KG1 (cell line): ENCODE measurements around the gene DNER.
A peak's percentile ranks its signal among the peaks of the same experiment; 100 is the strongest.
"Not testable (repeated sequence)": the region's sequence is repeated elsewhere in the genome, so short reads cannot be mapped to it uniquely, and the experiment has no call there.

Experiments
- DNase-seq: peaks from one replicate; lab custom pipeline; 2025; lab: John Stamatoyannopoulos, UW

The DNER gene

DNA sequence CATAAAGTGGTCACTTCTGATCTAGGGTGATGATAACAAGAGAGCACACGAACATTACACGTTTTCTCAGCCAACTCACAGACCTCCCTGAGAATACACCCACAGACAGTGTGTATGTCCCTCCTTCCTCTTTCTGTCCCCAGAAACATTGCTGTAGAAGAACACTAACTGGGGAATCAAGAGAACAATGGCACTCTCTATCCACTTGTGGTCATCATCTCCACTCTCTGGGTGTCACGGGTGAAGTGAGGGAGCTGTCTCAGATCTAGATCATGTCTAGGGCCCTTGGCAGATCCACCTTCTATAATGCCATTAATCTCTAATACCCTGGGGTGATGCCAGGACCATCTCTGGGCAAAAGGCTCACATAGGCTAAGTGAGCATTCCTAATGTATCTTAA lies 97.9 kb downstream of the DNER start:
- no peak for DNase-seq

DNA sequence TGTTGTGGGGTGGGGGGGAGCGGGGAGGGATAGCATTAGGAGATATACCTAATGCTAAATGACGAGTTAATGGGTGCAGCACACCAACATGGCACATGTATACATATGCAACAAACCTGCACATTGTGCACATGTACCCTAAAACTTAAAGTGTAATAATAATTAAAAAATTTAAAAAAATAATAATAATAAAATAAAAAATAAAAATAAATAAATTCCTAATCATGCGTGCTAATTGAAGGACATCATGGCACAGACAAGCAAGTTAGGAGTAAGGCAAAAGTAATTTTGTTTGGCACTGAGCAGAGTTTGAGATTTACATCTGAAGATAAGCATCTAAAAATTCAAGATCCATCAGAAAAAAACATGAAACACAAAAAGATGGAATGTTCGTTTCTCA lies 100.3 kb downstream of the DNER start:
- DNase-seq, result not testable (repeated sequence)

DNA sequence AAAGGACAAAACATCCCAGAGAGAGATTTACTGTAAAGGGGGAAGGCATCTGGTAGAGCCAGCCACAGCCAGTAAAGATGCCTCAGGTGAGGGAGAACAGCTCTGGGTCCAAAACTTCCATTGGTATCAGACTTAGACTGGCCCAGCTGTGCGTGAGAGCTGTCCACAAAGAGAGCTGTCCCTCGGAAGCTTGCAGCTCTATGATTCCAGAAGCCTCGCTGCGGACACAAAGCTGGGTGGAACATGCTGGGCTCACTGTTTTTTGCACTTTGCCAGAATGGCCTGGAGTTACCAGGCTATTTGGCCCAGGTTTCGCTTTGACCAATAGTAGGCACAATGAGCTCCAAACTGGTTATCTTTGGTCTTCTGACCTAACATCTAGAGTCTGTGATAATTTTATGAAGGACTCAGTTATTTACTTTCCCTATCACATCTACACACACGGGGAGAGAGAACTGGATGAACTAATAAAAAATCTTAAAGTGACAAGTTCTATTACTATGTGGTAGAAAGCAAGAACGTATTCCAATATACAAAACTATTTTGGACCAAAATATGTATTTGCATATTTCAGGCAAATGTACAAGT lies 101.9 kb downstream of the DNER start:
- DNase-seq, result no peak

DNA sequence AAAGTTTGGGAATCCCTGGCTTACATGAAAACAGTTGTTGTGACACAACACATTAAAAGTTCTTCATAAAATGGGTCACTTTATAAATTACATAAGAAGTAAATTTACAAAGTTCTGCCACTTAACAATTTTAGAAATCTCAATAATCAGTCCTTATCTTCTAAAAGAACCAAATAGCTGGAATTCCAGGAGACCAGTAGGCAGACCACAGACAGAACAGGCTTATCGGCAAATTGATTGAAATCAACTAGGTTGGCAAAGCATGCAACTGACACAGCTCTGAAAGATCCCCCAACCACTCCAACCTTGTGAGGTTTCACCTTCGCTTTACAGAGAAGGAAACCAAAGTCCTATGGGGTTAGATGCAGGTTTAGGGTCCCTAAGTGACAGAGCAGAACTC lies 103.0 kb downstream of the DNER start:
- no peak for DNase-seq

GRCh38 chr2:229610872-229611271 lies 103.5 kb downstream of the DNER start:
- DNase-seq, result no peak

GRCh38 chr2:229610333-229610732 lies 104.0 kb downstream of the DNER start:
- no peak for DNase-seq

- DNase-seq, result no peak
Observed at GRCh38 chr2:229601936-229602335, 112.4 kb downstream of the DNER start.

DNA sequence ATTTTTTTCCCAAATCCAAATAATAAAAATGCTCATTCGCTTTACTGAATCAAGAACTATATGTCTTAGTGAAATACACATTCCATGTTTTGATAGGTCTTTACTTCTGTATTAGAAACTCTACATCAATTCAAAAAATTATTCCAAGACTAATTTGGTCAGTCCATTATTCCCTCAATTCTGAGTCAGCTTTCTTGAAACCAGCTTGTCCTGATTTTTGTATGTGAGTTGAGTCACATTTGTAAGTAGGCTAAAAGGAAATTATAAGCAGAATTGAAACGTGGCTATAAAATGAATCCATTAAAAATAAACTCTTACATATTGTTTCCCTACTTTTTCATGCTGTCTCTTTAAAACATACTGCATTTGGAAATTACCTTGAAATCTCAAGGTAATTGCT lies 113.0 kb downstream of the DNER start:
- DNase-seq, result no peak

GRCh38 chr2:229598227-229598626 lies 116.1 kb downstream of the DNER start:
- DNase-seq, result no peak

DNA sequence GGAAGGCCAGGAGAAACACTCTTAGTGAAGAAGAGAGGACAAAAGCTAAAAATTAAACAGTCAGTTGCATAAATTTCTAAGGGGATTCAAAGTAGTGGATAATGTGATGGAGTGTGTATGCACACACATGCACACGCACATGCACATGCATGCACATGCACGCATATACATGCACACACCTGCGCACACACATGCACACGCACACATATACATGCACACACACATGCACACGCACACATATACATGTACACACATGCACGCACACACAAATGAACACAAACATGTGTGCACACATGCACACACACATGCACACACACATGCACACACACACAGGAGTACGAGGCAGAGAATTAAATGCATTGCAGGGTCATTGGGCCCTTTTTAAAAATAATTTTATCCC lies 117.6 kb downstream of the DNER start:
- DNase-seq, result no peak

DNA sequence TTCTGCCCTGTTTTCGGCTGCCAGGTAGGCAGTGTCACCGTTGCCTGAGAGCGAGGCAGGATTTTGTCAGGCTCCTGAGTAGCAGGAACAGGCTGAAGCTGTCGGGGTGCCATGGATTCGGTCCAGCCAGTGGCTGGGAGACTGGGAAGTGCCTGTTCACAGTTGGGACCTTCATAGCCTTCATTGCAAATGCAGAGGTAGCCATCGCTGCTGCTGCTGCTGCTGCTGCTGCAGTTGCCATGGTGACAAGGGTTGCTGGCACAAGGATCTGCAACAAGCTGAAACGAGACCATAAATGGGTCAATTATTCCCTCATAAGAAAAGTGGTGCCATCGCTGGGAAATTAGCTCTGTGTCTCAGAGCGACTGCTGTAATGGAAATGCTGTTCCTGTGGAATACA lies 122.7 kb downstream of the DNER start:
- no peak for DNase-seq

DNA sequence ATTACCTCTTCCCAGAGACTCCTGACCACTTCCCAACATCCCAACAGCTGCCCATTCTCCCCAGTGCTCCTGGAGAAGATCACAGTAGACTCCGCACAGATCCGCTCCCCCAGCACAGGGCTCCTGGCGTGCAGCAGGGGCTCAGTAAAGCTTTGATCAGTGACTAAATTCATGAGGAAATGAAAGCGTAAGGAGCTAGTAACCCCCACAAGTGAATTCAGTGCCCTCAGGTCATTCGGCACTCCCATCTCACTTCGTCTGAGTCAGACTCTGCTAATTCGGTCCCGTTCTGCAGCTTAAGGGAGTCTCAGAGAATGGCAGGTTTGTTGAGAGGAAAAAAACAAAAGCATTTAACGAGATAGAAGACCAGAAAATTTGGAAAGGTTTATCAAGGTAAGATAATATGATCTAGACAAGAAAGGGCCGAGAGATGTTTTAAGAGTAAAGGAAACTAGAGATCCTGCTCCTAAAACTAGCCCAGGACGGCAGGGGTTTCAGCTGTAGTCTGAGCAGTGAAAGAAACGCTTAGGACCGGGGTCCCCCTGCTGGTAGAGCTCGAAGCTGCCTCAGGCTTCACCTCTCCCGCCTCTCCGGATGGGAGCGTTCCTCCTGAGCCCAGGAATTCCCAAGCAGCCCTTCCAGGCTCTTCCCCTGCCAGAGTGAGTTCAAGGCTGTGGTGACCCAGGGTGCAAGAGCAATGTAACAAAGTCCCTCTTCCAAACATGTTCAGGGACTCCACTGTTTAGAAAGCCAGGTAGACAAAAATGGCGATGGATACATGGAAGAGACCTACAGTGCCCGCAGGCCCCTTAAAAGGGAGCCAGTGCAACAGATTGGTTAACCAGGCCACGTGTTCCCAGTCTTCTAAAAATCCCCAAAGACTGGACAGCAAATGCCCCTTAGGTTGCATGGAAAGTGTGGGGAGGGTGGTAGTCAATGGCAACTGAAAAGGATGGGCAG lies 127.3 kb downstream of the DNER start:
- DNase-seq, result peak; percentile 47

DNA sequence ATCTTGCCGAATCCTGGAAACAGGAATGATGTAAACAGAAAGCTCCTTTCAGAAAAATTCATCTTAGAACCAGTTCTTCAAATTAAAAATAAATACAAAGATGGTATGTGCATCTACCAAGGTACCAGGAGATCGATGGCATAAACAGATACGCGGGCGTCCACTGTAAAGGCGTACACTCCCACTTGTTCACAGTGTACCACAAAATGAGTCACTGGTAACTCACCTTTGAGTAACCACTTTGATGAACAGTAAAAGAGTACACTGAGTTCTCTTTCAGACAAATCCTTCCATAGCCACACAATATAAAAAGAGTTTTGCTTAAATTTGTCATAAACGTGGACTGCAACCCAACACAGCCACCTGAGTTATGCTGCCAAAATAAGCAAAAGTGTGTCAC lies 128.3 kb downstream of the DNER start:
- no peak for DNase-seq

- DNase-seq, result no peak
Observed at GRCh38 chr2:229582151-229582550, 132.2 kb downstream of the DNER start.

- no peak for DNase-seq
Observed at GRCh38 chr2:229578052-229578846, 136.1 kb downstream of the DNER start.

DNA sequence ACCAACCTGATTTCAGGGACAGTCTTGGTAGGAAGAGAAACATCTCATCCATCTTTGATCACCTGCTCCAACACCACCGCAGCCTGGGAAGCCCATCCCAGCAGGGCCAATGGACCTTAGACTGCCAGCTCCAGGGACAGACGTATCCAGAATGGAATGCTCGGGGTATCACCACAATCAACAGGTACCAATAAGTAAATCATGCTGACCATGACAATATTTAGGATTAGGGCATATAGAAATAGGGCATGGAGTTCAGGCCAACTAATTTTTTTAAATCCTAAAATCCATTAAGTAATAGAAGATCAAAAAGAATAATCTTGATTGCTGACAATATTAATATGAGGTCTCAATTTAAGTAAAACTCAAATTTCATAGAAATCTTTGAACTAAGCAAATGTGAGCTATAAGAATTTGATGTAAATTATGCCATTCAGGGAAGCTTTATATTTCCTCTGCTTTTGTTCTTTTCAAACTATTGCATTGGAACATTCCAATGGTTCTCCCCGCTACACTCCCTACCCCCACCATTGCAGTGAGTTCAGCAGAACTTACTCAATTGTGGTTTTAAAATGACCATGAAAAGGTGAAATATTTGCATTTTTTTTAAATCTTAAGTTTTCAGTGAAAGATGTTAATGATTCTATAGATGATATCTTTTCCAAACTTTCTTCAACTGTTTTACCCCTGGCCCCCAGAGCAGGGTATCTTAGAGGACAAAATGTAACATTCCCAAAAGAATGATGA lies 138.6 kb downstream of the DNER start:
- DNase-seq, result no peak

DNA sequence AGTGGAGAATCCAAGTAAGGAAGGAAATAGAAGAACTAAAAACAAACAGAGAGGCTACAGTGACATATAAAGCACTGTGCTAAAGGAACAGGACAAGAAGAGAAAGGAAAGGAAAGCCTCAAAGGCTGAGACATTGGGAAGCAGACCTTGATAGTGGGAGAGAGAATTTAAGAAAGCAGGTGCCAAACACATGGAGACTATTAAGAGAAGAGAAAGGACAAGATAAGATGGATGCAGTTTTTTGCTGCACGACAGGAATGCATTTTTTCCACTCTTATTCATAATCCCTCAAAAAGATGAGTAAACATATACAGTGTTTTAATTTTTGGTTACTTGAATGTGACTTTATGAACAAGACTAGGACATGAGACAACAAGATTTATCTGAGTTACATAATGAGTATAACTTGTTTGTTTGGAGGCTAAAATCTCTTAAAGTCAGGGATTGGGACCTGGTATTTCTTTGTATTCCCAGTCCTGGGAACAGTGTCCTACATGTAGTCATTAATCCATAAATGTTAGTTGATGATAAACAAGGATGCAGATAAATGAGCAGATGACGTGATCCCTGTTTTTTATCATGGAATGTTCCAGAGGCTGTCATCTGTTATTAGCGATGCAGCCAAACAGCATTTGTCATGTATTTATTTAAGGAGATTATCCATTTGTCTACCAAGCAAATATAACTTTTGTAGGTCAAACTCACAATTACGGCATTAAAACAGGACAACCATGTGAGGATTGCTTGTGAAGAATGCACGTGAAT lies 141.7 kb downstream of the DNER start:
- no peak for DNase-seq

GRCh38 chr2:229571243-229571642 lies 143.1 kb downstream of the DNER start:
- no peak for DNase-seq

GRCh38 chr2:229566370-229566769 lies 148.0 kb downstream of the DNER start:
- no peak for DNase-seq

DNA sequence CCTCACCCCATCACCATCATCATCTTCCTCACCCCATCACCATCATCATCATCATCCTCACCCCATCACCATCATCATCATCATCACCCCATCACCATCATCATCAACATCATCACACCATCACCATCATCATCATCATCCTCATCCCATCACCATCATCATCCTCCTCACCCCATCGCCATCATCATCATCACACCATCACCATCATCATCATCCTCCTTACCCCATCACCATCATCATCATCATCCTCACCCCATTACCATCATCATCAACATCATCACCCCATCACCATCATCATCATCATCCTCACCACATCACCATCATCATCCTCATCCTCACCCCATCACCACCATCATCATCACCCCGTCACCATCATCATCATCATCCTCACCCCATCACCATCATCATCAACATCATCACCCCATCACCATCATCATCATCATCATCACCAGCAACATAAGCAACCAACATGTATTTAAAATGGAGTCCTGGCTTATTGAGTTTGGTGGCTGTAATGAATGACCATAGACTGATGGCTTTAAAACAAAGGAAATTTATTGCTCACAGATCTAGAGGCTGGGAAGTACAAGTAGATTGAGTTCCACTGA lies 150.0 kb downstream of the DNER start:
- DNase-seq, result no peak

- DNase-seq, result no peak
Observed at GRCh38 chr2:229563388-229563787, 151.0 kb downstream of the DNER start.
